HCT116 (cell line): ENCODE measurements around the gene FGF8. TPM values are rescaled to one million over a fixed set of nuclear protein-coding genes. Genes with fewer than 3 reads are reported as not detected.

Experiments used
- ATAC-seq: fragments of 200-7000 bp; cut with Tn5 transposase; 2 replicates; pipeline ENCODE4 v1.9.1; 2020; ENCODE audit warnings: mild to moderate bottlenecking, moderate library complexity
- BruUV-seq: library from RNA; stranded (reverse); fragments of 400-500 nt; replicated peaks from 2 replicates; lab custom pipeline; 2021; lab: Mats Ljungman, UMichigan
- CTCF ChIA-PET: fragments of 300-600 bp; sonication (Branson Sonifier 250); formaldehyde crosslinking; loops from one replicate; lab custom pipeline; 2021; ENCODE audit warnings: antibody characterized with exemption; lab: Charles Lee
- POLR2A ChIA-PET: fragments of 300-600, 350-600 bp; sonication (Branson Sonifier 250); formaldehyde crosslinking; loops from one replicate; lab custom pipeline; 2021; ENCODE audit warnings: antibody characterized with exemption; lab: Charles Lee
- RAD21 ChIA-PET, 2 experiments: fragments of 300-600 bp; sonication (Branson Sonifier 250); formaldehyde crosslinking; loops; one replicate each; lab custom pipeline; 2023; ENCODE audit warnings: low total read pairs in 2 of 2; ENCODE audit not compliant: uncharacterized antibody in 2 of 2, unreplicated experiment in 2 of 2, low non-redundant PET in 1 of 2; lab: Charles Lee
- DNase-seq: peaks from one replicate; pipeline ENCODE4 v3.0.0-alpha.2; 2010; ENCODE audit warnings: low read depth, low spot score
- H2AFZ ChIP-seq: fragments of 200-600 bp; shearing (Covaris generic), sonication (generic); 2 replicates; pipeline ENCODE4 v1.6.1; 2017; ENCODE audit warnings: low read depth, mixed run types, mixed read lengths, antibody characterized with exemption, low read length; ENCODE audit not compliant: poor library complexity, severe bottlenecking
- H3K27ac ChIP-seq: 2 replicates; pipeline ENCODE4 v1.5.1; 2012; ENCODE audit warnings: low read depth, low read length
- H3K27me3 ChIP-seq: fragments of 200-600 bp; sonication (generic); 2 replicates; pipeline ENCODE4 v1.6.1; 2016; ENCODE audit warnings: mixed run types, low read length, mixed read lengths; ENCODE audit not compliant: insufficient read depth
- H3K36me3 ChIP-seq, 2 experiments: fragments of 200-500 bp in 1 of 2; fragments of 200-600 bp in 1 of 2; sonication (Bioruptor generic) in 1 of 2; sonication (generic) in 1 of 2; 2 replicates each; pipeline versions ENCODE4 v1.5.1 to v1.6.1; 2014 to 2016; ENCODE audit warnings: low read length in 2 of 2, inconsistent platforms in 1 of 2, mixed read lengths in 1 of 2, mixed run types in 1 of 2; ENCODE audit not compliant: insufficient read depth in 2 of 2, control insufficient read depth in 1 of 2
- H3K4me1 ChIP-seq, 2 experiments: fragments of 200-600 bp in 1 of 2; sonication (generic) in 1 of 2; 2 replicates each; pipeline versions ENCODE4 v1.5.1 to v1.6.1; 2012 to 2017; ENCODE audit warnings: low read length in 2 of 2, inconsistent platforms in 1 of 2, mild to moderate bottlenecking in 1 of 2, mixed read lengths in 1 of 2, mixed run types in 1 of 2, moderate library complexity in 1 of 2; ENCODE audit not compliant: insufficient read depth in 2 of 2, control insufficient read depth in 1 of 2
- H3K4me2 ChIP-seq: fragments of 200-600 bp; sonication (generic); 2 replicates; pipeline ENCODE4 v1.6.1; 2017; ENCODE audit warnings: mixed run types, low read length, mixed read lengths
- H3K4me3 ChIP-seq, 2 experiments: fragments of 200-600 bp in 1 of 2; sonication (generic) in 1 of 2; replicated peaks in 1 of 2; 2 replicates each; pipeline ENCODE4 v1.5.1; 2011 to 2016; ENCODE audit warnings: low read length in 2 of 2, control low read depth in 1 of 2, low read depth in 1 of 2, mild to moderate bottlenecking in 1 of 2, mixed read lengths in 1 of 2, mixed run types in 1 of 2
- H3K79me2 ChIP-seq: fragments of 200-600 bp; sonication (generic); 2 replicates; pipeline ENCODE4 v1.6.1; 2017; ENCODE audit warnings: mild to moderate bottlenecking, mixed run types, low read length, moderate library complexity, mixed read lengths; ENCODE audit not compliant: insufficient read depth
- H3K9ac ChIP-seq: fragments of 200-600 bp; sonication (generic); 2 replicates; pipeline ENCODE4 v1.6.1; 2016; ENCODE audit warnings: low read length, mixed read lengths
- H3K9me2 ChIP-seq: fragments of 200-600 bp; sonication (generic), shearing (Covaris generic); 2 replicates; pipeline ENCODE4 v1.6.1; 2017; ENCODE audit warnings: mixed run types, mild to moderate bottlenecking, moderate library complexity; ENCODE audit not compliant: insufficient read depth
- H3K9me3 ChIP-seq, 2 experiments: fragments of 200-500 bp in 1 of 2; fragments of 200-600 bp in 1 of 2; sonication (Bioruptor generic) in 1 of 2; sonication (generic) in 1 of 2; 2 replicates each; pipeline ENCODE4 v1.6.1; 2014 to 2017; ENCODE audit warnings: low read length in 2 of 2, mixed read lengths in 2 of 2, inconsistent platforms in 1 of 2, low read depth in 1 of 2, mild to moderate bottlenecking in 1 of 2, mixed run types in 1 of 2, moderate library complexity in 1 of 2; ENCODE audit not compliant: control insufficient read depth in 1 of 2, insufficient read depth in 1 of 2
- H4K20me1 ChIP-seq: fragments of 200-600 bp; sonication (generic), shearing (Covaris generic); 2 replicates; pipeline ENCODE4 v1.6.1; 2017; ENCODE audit warnings: mixed run types, mild to moderate bottlenecking, moderate library complexity; ENCODE audit not compliant: insufficient read depth
- CBX3 ChIP-seq: IDR thresholded peaks from 2 replicates; pipeline ENCODE4 v1.6.1; 2012; ENCODE audit warnings: low read depth
- CEBPB ChIP-seq: IDR thresholded peaks from 2 replicates; pipeline ENCODE4 v1.6.1; 2012; ENCODE audit warnings: low read depth
- ELF1 ChIP-seq: IDR thresholded peaks from 2 replicates; pipeline ENCODE4 v1.6.1; 2012; ENCODE audit warnings: low read depth, borderline replicate concordance
- EZH2 ChIP-seq: fragments of 200-600 bp; sonication (generic); IDR thresholded peaks from 2 replicates; pipeline ENCODE4 v1.6.1; 2017; ENCODE audit warnings: antibody characterized with exemption, mixed run types
- POLR2A ChIP-seq: IDR thresholded peaks from 2 replicates; pipeline ENCODE4 v1.7.0; 2011; ENCODE audit warnings: borderline replicate concordance; ENCODE audit not compliant: insufficient read depth, insufficient read length; ENCODE audit errors: extremely low read depth
- RAD21 ChIP-seq: IDR thresholded peaks from 2 replicates; pipeline ENCODE4 v1.6.1; 2012; ENCODE audit warnings: low read depth, mild to moderate bottlenecking
- SIN3A ChIP-seq: IDR thresholded peaks from 2 replicates; pipeline ENCODE4 v1.6.1; 2012; ENCODE audit warnings: low read depth
- TCF7L2 ChIP-seq: IDR thresholded peaks from 2 replicates; pipeline ENCODE4 v1.7.0; 2011; ENCODE audit warnings: borderline replicate concordance, inconsistent platforms; ENCODE audit not compliant: insufficient read depth, insufficient read length; ENCODE audit errors: extremely low read depth
- ZFX ChIP-seq: fragments of 450-650 bp; IDR thresholded peaks from 2 replicates; pipeline ENCODE4 v1.6.1; 2017
- intact Hi-C: fragments of 100-400 bp; cut with micrococcal nuclease; formaldehyde crosslinking; loops from 2 replicates; pipeline ENCODE4 v1.10.0; 2022
- total RNA-seq: library from RNA; stranded (reverse); gene quantifications from one replicate; pipeline ENCODE4 v1.2.1, GENCODE V29; 2021; ENCODE audit not compliant: unreplicated experiment
- TF ChIP-seq, protein P1 (sequence below): IDR thresholded peaks from 2 replicates; pipeline ENCODE4 v1.6.1; 2012
- TF ChIP-seq, protein P2 (sequence below): IDR thresholded peaks from 2 replicates; pipeline ENCODE4 v1.6.1; 2012; ENCODE audit warnings: low read depth
- TF ChIP-seq, protein P3 (sequence below): IDR thresholded peaks from 2 replicates; pipeline ENCODE4 v1.6.1; 2011; ENCODE audit warnings: mild to moderate bottlenecking, low read length, moderate library complexity; ENCODE audit not compliant: insufficient replicate concordance; ENCODE audit errors: extremely low read depth
- TF ChIP-seq, protein P4 (sequence below): IDR thresholded peaks from 2 replicates; pipeline ENCODE4 v1.6.1; 2012

FGF8 gene
- total RNA-seq, 1 experiment from 2014 or later, result 2.7 TPM

DNA sequence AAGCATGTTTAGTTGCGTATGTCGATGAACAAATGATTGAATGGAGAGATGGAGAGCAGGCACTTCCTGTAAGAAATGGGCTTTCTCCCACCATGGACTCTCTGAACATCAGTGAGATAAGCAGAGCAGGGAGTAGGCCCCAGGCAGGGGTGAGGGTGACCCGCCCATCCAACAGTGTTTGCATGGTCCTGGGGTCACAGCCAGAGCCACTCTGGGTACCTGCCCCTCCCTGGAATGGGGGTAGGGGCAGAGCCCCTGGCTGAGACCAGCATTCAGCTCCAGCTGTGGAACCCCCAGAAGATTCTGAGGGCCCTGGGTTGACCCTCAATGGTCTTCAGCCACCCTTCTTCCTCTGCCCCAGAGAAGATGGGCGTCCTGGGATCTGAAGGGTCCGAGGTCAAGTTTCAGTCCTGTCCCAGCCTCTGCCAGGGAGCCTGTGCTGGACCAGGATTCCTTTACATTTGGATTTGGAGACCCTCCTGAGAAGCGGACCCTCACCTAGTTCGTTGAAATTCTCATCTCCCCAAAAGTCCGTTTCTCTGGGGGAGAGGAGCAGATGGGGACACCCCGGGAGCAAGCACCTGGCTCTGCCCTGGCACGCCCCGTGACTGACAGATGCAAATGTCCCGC, 2.4 kb upstream of the FGF8 start:
- intact Hi-C loops, result no loop called here
- ATAC-seq (no peak), DNase-seq (no peak)
- Histone ChIP-seq H3K36me3 (peaks cover 0 to 28% of the 10 kb centered on the region in 2 experiments; a peak in 1 of 4 replicates), H4K20me1 (peaks cover 3% of the 10 kb centered on the region; the same call in 1 of the 2 replicates), H3K4me1 (peaks cover 19 to 30% of the 10 kb centered on the region in 2 experiments), H3K27ac (no peak overlapping the region), H3K27me3 (no peaks in the 10 kb centered on the region), H3K4me2 (no peak overlapping the region), H2AFZ (no peak overlapping the region), H3K9me2 (no peaks in the 10 kb centered on the region), H3K9ac (no peak overlapping the region), H3K79me2 (peaks cover 41% of the 10 kb centered on the region), H3K9me3 (no peaks in the 10 kb centered on the region), H3K4me3 (no peak overlapping the region)
- ChIA-PET CTCF (interaction anchor here (1.2 to 1.7 kb wide), 2 partner anchors 175 to 176 kb away, joined by 6 to 7 read pairs; no protein-coding TSS in a partner anchor), POLR2A (no interaction called here), RAD21 (no interaction called here)
- no peak for TF ChIP-seq SIN3A
- TF ChIP-seq, protein P1, sequence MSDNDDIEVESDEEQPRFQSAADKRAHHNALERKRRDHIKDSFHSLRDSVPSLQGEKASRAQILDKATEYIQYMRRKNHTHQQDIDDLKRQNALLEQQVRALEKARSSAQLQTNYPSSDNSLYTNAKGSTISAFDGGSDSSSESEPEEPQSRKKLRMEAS, result no peak
- no TSS peak for BruUV-seq

DNA sequence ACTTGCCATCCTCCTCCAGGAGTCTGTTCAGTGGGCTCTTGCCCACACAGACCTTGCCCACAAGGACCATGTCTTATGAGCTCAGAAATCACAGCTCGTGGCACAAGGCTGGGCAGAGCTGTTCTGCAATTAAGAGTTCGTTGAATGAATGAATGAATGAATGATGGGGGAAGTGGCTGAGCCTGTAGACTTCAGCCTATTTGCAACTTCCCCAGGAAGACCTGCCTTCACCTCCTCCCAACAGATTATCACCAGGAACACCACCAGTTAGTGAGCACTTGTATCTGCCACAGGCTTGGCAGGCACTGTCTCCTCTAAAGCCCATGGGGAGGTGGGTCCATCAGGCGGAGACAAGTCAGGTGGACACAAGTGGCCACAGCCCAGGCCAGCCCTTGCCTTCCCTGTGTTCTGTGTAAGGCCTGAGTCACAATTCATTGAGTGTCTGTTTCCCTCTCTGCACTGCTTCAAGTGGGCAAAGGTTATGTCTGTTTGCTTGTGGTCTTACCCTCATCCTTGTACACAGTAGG, 1.8 kb upstream of the FGF8 start:
- H3K27me3 ChIP-seq, result no peaks in the 10 kb centered on the region
- H3K4me2 ChIP-seq, result no peak overlapping the region
- ChIA-PET POLR2A (no interaction called here), CTCF (interaction anchor here (1.7 kb wide), 1 partner anchor 175 kb away, joined by 6 read pairs; no protein-coding TSS in a partner anchor), RAD21 (no interaction called here)
- H3K27ac ChIP-seq, result no peak overlapping the region
- H3K79me2 ChIP-seq, result peaks cover 36% of the 10 kb centered on the region
- H2AFZ ChIP-seq, result no peak overlapping the region
- H3K4me3 ChIP-seq, result no peak overlapping the region
- DNase-seq, result no peak
- H4K20me1 ChIP-seq, result peaks cover 3% of the 10 kb centered on the region; the same call in 1 of the 2 replicates
- H3K9me2 ChIP-seq, result no peaks in the 10 kb centered on the region
- no peak overlapping the region for H3K9ac ChIP-seq
- no peak for ATAC-seq
- peaks cover 19 to 30% of the 10 kb centered on the region in 2 experiments for H3K4me1 ChIP-seq
- peaks cover 0 to 28% of the 10 kb centered on the region in 2 experiments; a peak in 1 of 4 replicates for H3K36me3 ChIP-seq
- BruUV-seq, result no TSS peak
- no peaks in the 10 kb centered on the region for H3K9me3 ChIP-seq
- intact Hi-C loops, result no loop called here
- TF ChIP-seq RAD21, result no peak
- no peak for TF ChIP-seq POLR2A
- TF ChIP-seq, protein P2, sequence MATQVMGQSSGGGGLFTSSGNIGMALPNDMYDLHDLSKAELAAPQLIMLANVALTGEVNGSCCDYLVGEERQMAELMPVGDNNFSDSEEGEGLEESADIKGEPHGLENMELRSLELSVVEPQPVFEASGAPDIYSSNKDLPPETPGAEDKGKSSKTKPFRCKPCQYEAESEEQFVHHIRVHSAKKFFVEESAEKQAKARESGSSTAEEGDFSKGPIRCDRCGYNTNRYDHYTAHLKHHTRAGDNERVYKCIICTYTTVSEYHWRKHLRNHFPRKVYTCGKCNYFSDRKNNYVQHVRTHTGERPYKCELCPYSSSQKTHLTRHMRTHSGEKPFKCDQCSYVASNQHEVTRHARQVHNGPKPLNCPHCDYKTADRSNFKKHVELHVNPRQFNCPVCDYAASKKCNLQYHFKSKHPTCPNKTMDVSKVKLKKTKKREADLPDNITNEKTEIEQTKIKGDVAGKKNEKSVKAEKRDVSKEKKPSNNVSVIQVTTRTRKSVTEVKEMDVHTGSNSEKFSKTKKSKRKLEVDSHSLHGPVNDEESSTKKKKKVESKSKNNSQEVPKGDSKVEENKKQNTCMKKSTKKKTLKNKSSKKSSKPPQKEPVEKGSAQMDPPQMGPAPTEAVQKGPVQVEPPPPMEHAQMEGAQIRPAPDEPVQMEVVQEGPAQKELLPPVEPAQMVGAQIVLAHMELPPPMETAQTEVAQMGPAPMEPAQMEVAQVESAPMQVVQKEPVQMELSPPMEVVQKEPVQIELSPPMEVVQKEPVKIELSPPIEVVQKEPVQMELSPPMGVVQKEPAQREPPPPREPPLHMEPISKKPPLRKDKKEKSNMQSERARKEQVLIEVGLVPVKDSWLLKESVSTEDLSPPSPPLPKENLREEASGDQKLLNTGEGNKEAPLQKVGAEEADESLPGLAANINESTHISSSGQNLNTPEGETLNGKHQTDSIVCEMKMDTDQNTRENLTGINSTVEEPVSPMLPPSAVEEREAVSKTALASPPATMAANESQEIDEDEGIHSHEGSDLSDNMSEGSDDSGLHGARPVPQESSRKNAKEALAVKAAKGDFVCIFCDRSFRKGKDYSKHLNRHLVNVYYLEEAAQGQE, result no peak
- TF ChIP-seq EZH2, result no peak
- TF ChIP-seq, protein P3, sequence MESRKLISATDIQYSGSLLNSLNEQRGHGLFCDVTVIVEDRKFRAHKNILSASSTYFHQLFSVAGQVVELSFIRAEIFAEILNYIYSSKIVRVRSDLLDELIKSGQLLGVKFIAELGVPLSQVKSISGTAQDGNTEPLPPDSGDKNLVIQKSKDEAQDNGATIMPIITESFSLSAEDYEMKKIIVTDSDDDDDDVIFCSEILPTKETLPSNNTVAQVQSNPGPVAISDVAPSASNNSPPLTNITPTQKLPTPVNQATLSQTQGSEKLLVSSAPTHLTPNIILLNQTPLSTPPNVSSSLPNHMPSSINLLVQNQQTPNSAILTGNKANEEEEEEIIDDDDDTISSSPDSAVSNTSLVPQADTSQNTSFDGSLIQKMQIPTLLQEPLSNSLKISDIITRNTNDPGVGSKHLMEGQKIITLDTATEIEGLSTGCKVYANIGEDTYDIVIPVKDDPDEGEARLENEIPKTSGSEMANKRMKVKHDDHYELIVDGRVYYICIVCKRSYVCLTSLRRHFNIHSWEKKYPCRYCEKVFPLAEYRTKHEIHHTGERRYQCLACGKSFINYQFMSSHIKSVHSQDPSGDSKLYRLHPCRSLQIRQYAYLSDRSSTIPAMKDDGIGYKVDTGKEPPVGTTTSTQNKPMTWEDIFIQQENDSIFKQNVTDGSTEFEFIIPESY, result no peak
- no peak for TF ChIP-seq ZFX
- TF ChIP-seq CEBPB, result no peak
- TF ChIP-seq SIN3A, result no peak
- TF ChIP-seq, protein P4, sequence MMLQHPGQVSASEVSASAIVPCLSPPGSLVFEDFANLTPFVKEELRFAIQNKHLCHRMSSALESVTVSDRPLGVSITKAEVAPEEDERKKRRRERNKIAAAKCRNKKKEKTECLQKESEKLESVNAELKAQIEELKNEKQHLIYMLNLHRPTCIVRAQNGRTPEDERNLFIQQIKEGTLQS, result no peak
- TF ChIP-seq CBX3, result no peak
- TF ChIP-seq ELF1, result no peak
- TF ChIP-seq TCF7L2, result no peak
